Raji (cell line): ENCODE data around the gene SLC13A5.

Experiments
- POLR2A ChIP-seq: IDR thresholded peaks from 2 replicates; pipeline ENCODE4 v1.6.1; 2011; ENCODE audit warnings: low read depth, low read length, control low read depth; ENCODE audit not compliant: insufficient read depth

The SLC13A5 gene

GRCh38 chr17:6712854-6713129, 377 bp downstream of the SLC13A5 start:
- no peak for TF ChIP-seq POLR2A

- no peak for TF ChIP-seq POLR2A
Observed at GRCh38 chr17:6712058-6712853, 913 bp downstream of the SLC13A5 start.

GRCh38 chr17:6711681-6712057, 1.5 kb downstream of the SLC13A5 start:
- no peak for TF ChIP-seq POLR2A

- no peak for TF ChIP-seq POLR2A
Observed at GRCh38 chr17:6711081-6711674, 2.0 kb downstream of the SLC13A5 start.

- no peak for TF ChIP-seq POLR2A
Observed at GRCh38 chr17:6710317-6710716, 2.9 kb downstream of the SLC13A5 start.

GRCh38 chr17:6708357-6708961, 4.7 kb downstream of the SLC13A5 start:
- no peak for TF ChIP-seq POLR2A

- TF ChIP-seq POLR2A, result no peak
Observed at GRCh38 chr17:6706996-6707395, 6.2 kb downstream of the SLC13A5 start.

GRCh38 chr17:6706499-6706898, 6.7 kb downstream of the SLC13A5 start:
- TF ChIP-seq POLR2A, result no peak

GRCh38 chr17:6704470-6705052, 8.6 kb downstream of the SLC13A5 start:
- TF ChIP-seq POLR2A, result no peak

GRCh38 chr17:6703751-6704150, 9.4 kb downstream of the SLC13A5 start:
- TF ChIP-seq POLR2A, result no peak

GRCh38 chr17:6702567-6703215, 10.5 kb downstream of the SLC13A5 start:
- TF ChIP-seq POLR2A, result no peak

- TF ChIP-seq POLR2A, result no peak
Observed at GRCh38 chr17:6701719-6702118, 11.4 kb downstream of the SLC13A5 start.

- no peak for TF ChIP-seq POLR2A
Observed at GRCh38 chr17:6700948-6701307, 12.2 kb downstream of the SLC13A5 start.

GRCh38 chr17:6699997-6700947, 12.9 kb downstream of the SLC13A5 start:
- TF ChIP-seq POLR2A, result no peak

GRCh38 chr17:6698004-6698403, 15.2 kb downstream of the SLC13A5 start:
- TF ChIP-seq POLR2A, result no peak

- TF ChIP-seq POLR2A, result no peak
Observed at GRCh38 chr17:6696906-6697305, 16.3 kb downstream of the SLC13A5 start.
